Measurements from ENCODE around the gene ECM2.

Gene ECM2

DNA sequence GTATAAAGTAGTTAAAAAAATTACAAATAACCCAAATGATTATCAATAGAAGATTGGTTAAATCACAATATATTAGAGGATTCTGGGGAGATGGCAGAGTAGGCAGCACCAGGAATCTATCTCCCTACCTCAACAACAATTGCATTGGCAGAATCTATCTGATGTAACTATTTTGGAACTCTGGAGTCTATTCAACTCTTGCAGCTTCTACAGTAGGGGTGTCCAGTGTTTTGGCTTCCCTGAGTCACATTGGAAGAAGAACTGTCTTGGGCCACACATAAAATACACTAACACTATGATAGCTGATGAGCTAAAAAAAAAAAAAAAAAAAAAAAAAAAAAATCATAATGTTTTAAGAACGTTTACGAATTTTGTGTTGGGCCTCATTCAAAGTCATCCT is 29.2 kb upstream of the ECM2 start:
- H3K9ac ChIP-seq (ENCODE audit: low read length): no peak overlapping the region
- H3F3A ChIP-seq (ENCODE audit: insufficient read depth, low read length): peaks cover 6% of the 10 kb centered on the region; the same call in 1 of the 2 replicates
- H3K27ac ChIP-seq (ENCODE audit: low read length): no peak overlapping the region
- H3K4me1 ChIP-seq (ENCODE audit: low read length): no peaks in the 10 kb centered on the region
- no peak overlapping the region for H3K4me2 ChIP-seq (ENCODE audit: low read depth, low read length)
- no peak overlapping the region for H3K4me3 ChIP-seq (ENCODE audit: low read length)
- no peaks in the 10 kb centered on the region for H3K79me2 ChIP-seq (ENCODE audit: low read length)
- TF ChIP-seq, protein P1, sequence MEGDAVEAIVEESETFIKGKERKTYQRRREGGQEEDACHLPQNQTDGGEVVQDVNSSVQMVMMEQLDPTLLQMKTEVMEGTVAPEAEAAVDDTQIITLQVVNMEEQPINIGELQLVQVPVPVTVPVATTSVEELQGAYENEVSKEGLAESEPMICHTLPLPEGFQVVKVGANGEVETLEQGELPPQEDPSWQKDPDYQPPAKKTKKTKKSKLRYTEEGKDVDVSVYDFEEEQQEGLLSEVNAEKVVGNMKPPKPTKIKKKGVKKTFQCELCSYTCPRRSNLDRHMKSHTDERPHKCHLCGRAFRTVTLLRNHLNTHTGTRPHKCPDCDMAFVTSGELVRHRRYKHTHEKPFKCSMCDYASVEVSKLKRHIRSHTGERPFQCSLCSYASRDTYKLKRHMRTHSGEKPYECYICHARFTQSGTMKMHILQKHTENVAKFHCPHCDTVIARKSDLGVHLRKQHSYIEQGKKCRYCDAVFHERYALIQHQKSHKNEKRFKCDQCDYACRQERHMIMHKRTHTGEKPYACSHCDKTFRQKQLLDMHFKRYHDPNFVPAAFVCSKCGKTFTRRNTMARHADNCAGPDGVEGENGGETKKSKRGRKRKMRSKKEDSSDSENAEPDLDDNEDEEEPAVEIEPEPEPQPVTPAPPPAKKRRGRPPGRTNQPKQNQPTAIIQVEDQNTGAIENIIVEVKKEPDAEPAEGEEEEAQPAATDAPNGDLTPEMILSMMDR (IDR thresholded peaks at IDR 0.05; ENCODE audit: low read length): no peak
- TF ChIP-seq EZH2 (optimal IDR thresholded peaks at IDR 0.05; ENCODE audit: low read depth, low read length) (no peak), EZH2phosphoT487 (IDR thresholded peaks at IDR 0.05; ENCODE audit: low read length) (no peak)
- no peak for DNase-seq
- H3K9me2 ChIP-seq (replicated peaks; ENCODE audit: insufficient read depth, low read length): no peaks in the 10 kb centered on the region
- H3K36me3 ChIP-seq (replicated peaks; ENCODE audit: insufficient read depth, low read length): no peaks in the 10 kb centered on the region
- no peaks in the 10 kb centered on the region for H3K27me3 ChIP-seq (replicated peaks; ENCODE audit: insufficient read depth, low read length)
- no peak overlapping the region for H2AFZ ChIP-seq (ENCODE audit: low read length)
- H4K20me1 ChIP-seq (ENCODE audit: insufficient read depth, low read length): no peaks in the 10 kb centered on the region
- H3K9me3 ChIP-seq (replicated peaks; ENCODE audit: insufficient read depth, low read length): no peaks in the 10 kb centered on the region

DNA sequence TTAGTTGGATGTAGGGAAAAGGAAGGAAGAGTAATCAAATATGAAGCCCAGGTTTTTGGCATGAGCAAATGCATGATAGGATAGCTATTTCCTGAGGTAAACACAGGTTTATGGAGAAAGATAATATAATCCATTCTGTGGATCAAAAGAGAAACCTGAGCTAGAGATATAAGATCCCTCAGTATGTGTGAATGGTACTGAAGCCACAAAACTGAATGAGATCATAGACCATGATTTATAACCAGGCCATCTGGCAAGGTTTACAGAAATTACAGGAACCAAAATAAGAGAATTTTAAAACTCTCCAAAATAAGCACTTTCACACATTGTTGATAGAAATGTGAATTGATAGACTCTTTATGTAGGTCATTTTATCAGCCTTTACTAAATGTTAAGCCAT is 28.7 kb upstream of the ECM2 start:
- Histone ChIP-seq H3K27me3 (replicated peaks; ENCODE audit: insufficient read depth, low read length) (no peaks in the 10 kb centered on the region), H3K79me2 (ENCODE audit: low read length) (no peaks in the 10 kb centered on the region), H3K9ac (ENCODE audit: low read length) (no peak overlapping the region), H3K36me3 (replicated peaks; ENCODE audit: insufficient read depth, low read length) (no peaks in the 10 kb centered on the region), H4K20me1 (ENCODE audit: insufficient read depth, low read length) (no peaks in the 10 kb centered on the region), H3K9me3 (replicated peaks; ENCODE audit: insufficient read depth, low read length) (no peaks in the 10 kb centered on the region), H3K9me2 (replicated peaks; ENCODE audit: insufficient read depth, low read length) (no peaks in the 10 kb centered on the region), H3K4me1 (ENCODE audit: low read length) (no peaks in the 10 kb centered on the region), H3K27ac (ENCODE audit: low read length) (no peak overlapping the region), H3K4me3 (ENCODE audit: low read length) (no peak overlapping the region), H3F3A (ENCODE audit: insufficient read depth, low read length) (peaks cover 6% of the 10 kb centered on the region; the same call in 1 of the 2 replicates), H2AFZ (ENCODE audit: low read length) (no peak overlapping the region), H3K4me2 (ENCODE audit: low read depth, low read length) (no peak overlapping the region)
- DNase-seq: no peak
- no peak for TF ChIP-seq EZH2 (optimal IDR thresholded peaks at IDR 0.05; ENCODE audit: low read depth, low read length)

DNA sequence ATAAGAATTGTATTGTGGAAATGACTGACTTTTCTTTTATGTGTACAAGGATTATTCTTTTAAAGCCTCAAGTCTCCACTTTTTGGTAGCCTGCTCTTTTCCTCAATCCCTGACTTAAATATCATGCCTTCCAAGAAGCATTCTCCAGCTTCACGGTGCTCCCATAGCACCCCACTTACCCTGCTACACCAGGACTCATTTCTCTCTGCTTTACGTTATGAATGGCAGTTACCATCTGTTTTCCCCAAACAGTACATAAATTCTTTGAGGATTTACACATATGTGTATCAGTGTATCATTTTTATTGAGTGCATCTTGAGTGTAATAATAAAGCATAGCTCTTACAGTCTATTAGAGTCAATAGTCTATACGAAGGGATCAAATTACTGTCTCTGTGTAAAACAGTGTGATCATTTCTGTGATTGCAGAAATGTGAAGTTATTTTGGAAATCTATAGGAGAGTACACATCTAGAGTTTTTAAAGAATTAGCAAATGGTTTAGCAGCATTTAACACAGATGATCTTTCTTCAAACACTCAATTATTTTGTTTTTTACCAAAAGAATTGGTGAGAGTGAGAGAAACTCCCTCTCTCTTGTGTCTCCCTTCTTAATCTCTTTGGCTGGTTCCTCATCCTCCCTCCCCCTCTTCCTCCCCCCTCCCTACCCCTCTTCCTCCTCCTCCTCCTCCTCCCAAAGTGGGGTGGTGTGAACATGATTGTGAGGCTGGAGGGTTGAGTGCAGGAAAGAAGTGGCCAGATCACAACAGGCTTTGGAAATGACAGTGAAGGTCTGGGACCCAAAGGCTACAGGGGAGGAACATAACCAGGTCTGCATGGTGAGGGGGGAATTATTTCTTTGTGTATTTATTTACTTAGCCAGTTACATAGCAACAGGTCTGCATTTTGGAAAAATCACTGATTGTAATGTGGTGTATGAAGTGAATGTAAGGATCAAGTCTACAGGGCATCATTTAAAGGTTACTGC is 27.6 kb upstream of the ECM2 start:
- no peak overlapping the region for H2AFZ ChIP-seq (ENCODE audit: low read length)
- TF ChIP-seq, protein P1 (IDR thresholded peaks at IDR 0.05; ENCODE audit: low read length): no peak
- TF ChIP-seq EZH2 (optimal IDR thresholded peaks at IDR 0.05; ENCODE audit: low read depth, low read length) (no peak), EZH2phosphoT487 (IDR thresholded peaks at IDR 0.05; ENCODE audit: low read length) (no peak)
- no peak overlapping the region for H3K4me3 ChIP-seq (ENCODE audit: low read length)
- no peak overlapping the region for H3K9ac ChIP-seq (ENCODE audit: low read length)
- H3K36me3 ChIP-seq (replicated peaks; ENCODE audit: insufficient read depth, low read length): no peaks in the 10 kb centered on the region
- no peaks in the 10 kb centered on the region for H3K9me3 ChIP-seq (replicated peaks; ENCODE audit: insufficient read depth, low read length)
- H3K4me1 ChIP-seq (ENCODE audit: low read length): no peaks in the 10 kb centered on the region
- H3K27me3 ChIP-seq (replicated peaks; ENCODE audit: insufficient read depth, low read length): no peaks in the 10 kb centered on the region
- no peak overlapping the region for H3K4me2 ChIP-seq (ENCODE audit: low read depth, low read length)
- H3F3A ChIP-seq (ENCODE audit: insufficient read depth, low read length): peaks cover 6% of the 10 kb centered on the region; the same call in 1 of the 2 replicates
- no peak for DNase-seq
- no peaks in the 10 kb centered on the region for H3K9me2 ChIP-seq (replicated peaks; ENCODE audit: insufficient read depth, low read length)
- H3K79me2 ChIP-seq (ENCODE audit: low read length): no peaks in the 10 kb centered on the region
- no peak overlapping the region for H3K27ac ChIP-seq (ENCODE audit: low read length)
- no peaks in the 10 kb centered on the region for H4K20me1 ChIP-seq (ENCODE audit: insufficient read depth, low read length)

Data from MM.1S (cell line).